ENCODE results near the gene TNFRSF25.
"Not testable (repeated sequence)": the region's sequence is repeated elsewhere in the genome, so short reads cannot be mapped to it uniquely, and the experiment has no call there.

TNFRSF25 gene

DNA sequence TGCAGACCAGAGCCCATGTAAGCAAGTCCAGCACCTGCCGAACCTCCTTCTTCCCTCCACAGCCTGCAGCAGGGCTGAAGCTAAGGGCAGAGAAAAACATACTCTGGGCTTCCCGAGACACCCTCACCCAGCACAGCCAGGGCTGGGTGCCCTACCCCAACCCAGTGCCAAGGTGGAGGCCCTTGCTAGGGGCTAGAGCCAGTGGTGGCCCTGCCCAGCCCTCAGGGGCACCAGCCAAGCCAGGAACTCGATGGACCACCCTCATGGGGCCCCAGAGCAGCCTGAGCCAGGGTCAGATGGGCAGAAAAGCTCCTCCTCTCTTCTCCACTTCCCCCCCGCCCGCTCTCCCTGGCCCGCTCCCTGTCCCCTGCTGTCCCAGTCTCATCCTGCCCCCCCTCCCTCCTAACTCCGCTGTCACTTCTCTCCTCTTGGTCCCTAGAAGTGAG, 15.9 kb downstream of the TNFRSF25 start:
- DNase-seq: no peak

DNA sequence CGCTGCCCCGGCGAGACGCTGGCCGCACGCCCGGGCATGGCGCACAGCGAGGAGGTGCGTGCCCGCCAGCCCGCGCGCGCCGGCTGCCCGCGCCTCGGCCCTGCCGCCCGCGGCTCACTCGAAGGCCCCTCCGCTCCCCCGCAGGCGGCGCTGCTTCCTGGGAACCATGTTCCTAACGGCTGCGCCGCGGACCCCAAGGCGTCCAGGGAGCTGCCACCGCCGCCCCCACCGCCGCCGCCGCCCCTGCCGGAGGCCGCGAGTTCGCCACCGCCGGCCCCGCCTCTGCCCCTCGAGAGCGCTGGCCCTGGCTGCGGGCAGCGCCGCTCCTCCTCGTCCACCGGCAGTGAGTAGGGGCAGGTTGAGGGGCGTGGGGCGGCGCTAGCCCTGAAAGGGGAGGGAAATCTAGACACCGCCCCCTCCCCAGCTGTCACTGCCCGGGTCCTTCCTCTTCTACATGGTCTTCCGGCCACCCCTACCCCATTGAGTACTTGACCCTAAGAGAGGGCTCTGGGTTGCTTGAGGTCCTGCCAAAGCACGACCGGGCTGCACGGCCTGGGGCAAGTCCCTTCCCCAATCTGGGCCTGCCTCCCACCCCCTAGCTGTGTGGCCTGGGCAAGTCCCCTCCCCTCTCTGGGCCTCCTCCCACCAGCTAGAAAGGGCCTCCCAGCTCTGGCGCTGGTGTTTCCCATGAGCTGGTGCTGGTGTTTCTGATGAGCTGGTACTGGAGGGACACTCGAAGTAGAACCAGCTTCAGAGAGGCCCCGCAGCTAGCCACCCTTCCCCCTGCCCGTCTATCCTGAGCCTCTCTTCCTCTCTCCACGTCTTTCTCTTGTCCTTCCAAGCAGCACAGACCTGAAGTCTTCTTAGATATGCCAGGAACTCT, 17.0 kb downstream of the TNFRSF25 start:
- peak; percentile 74 for DNase-seq

DNA sequence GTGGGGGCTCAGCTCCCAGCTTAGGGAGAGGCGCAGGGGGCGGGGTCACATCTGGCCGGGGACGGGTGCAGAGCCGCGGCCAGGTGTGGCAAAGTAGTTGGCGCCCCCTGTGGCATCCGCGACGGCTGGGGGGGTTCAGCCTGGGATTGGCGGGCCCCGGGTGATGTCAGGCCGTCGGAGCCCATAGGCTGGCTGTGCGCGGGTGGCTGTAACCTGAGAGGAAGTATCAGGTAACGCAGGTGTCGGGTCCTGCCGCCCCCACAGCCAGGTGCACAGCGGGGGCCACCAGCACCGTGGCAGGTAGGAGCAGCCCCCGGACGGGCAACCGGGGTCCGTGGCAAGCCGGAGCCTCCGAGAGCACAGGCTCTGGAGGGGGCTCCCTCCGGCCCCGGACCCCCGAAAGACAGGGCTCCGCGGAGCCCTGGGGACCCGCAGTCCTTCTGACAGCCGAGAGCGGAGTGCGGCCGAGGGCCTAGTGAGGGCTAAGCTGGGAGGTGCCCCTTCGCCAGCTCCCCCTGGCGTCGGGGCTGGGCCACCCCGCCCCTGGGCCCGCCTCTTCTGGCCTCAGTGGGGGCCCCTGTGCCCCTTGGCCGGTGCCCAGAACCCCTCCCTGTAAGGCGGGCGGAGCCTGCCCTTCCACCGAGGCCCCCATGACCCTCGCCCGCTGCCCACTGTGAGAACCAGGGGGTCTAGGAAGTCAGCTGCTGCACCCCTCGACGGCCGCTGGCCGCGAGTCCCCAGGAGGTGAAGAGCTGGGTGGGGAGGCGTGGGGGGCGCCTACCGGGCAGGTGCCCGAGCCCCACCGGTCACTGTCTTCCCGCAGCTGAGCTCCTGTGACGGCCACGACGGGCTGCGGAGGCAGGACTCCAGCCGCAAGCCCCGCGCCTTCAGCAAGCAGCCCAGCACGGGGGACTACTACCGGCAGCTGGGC, 17.9 kb downstream of the TNFRSF25 start:
- DNase-seq: peak; percentile 84

DNA sequence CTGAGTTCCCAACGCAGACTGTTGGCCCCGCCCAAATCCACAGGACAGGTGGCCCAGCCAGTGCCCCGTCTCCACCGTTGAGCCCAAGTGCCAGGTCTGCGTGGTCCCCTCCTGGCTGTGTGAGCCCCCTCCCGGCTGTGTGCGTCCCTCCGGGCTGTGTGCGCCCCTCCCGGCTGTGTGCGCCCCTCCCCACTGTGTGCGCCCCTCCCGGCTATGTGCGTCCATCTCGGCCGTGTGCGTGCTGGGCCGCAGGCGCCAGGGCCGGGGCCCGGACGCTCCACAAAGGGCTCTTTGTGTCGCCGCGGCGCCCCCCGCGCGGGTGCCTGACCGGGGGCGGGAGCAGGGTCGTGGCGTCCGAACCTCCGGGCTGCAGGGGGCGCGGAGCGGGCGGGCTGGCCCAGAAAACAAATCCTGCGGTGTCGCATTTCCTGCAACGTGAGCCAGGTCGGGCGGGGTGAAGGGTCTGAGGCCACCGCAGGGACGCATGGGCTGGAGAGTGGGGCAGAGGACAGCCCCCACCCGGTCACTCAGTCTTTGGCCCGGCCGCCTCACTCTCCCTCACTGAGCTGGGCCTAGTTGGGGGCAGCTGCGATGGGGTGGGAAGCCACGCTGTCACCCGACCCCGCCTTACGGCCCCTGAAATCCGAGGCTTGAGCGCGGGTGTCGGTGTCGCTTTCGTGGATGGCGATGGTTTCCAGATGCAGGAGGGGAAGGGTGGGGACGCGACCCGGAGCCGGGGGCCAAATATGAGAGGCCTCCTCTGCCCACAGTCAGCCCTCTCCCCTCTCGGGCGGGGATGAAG, 18.8 kb downstream of the TNFRSF25 start:
- DNase-seq: peak; percentile 60

DNA sequence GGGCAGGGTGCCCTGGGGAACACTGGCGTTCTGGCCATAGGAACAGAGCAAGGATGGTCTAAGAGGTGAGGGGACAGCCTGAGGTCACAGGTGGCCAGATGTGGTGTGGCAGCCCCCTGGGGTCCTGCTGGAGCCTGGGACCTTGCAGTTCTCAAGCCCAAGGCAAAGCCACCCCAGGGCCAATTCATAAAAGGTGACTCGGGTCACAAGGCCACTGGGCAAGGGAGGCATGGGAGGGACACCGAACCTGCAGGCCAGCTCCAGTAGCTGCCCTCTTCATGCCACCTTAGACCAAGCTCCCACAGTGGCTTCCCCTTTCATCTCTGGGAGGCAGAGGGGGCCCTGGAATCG, 19.3 kb downstream of the TNFRSF25 start:
- DNase-seq: no peak

DNA sequence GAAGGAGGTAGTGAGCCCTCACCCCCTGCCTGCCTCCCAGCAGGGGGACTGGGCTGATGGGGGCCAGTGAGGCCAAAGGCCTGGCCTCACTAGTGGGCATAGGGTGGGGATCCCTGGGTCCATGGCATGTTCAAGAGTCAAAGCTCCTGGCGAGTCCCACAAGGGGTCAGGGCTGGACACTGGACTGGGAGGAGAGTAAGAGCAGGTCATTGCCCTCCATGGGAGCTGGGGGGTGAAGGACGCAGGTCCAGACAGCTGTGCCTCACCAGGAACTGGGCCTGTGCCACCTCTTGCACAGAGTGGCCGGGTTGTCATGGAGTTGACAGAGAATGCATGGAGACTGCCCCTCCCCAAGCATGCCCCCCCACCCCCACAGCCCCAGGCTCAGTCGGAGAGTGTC, 20.0 kb downstream of the TNFRSF25 start:
- DNase-seq: not testable (repeated sequence)

DNA sequence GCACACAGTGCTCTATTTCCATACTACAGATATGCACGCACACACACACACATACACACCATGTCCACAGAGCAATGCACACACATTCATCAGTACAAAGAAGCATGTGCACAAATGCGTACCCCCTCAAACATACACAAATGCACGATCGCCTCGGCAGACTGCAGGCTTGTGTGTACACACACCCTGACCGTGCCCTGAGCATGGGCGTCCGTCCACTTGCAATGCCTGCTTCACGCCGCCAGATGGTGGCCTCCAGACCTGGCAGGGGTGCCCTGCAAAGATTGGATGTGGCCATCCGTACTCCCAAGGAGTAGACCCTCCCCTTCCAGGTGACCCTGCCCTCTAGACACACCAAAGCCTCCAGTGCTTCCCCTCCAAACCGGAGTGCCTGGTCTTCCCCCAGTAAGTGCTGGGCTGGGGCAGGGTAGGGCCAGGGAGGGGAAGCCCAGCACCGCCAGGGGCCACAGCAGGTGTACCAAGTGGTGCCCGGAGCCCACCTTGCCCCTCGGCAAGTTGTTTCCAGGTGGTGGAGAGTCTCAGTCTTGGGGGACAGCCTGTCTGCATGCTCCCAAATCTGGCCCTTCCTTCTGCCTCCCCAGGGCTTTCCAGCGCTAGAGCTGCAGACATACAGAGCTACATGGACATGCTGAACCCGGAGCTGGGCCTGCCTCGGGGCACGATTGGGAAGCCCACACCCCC, 20.8 kb downstream of the TNFRSF25 start:
- no peak for DNase-seq

DNA sequence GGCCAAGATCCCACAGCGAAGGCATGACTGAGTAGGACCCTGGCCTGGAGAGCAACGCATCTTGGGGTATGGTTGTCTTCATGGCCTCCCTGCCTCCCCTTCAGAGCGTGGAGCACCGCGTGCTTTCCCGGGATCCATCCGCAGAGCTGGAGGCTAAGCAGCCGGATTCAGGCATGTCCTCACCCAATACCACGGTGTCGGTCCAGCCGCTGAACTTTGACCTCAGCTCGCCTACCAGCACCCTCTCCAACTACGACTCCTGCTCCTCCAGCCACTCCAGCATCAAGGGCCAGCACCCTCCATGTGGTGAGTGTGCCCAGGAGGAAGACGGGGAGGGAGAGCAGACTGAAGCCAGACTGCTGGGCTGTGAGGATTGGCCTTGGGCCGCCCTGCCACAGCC, 21.6 kb downstream of the TNFRSF25 start:
- no peak for DNase-seq

DNA sequence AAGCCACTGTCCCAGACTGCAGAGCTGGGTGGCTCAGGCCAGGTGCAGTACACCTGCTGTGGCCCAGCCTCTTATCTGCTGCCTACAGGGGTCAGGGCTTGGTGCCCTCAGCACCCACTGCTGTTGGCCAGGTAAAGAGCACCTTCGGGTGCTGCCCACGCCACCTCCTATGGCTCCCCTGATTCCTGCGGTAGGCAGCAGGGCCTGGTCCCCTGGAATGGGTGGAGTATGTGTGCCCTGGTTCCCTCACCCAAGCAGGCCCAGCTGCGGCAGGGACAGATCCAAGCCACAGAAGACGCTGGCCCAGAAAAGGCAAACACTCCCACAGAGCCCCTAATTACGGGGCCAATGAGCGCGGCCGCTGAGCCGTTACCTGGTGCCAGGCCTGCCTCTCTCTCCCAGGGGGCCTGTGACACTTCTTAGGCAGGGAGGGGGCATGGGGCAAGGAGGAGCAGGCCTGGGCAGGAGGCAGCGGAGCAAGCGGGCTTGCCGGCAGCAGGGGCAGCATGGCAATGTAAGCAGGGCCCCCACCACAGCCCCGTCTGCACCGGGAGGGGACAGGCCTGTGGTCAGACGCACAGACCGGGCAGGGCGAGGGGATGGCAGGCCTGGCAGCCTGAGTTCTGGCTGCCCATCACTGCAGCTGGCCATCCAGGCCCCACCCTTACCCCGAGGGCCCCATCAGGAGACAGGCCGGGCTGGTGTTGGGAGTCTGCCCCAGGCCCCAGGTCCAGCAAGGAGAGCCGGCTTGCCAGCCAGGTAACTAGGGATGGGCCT, 22.4 kb downstream of the TNFRSF25 start:
- DNase-seq: peak; percentile 66

DNA sequence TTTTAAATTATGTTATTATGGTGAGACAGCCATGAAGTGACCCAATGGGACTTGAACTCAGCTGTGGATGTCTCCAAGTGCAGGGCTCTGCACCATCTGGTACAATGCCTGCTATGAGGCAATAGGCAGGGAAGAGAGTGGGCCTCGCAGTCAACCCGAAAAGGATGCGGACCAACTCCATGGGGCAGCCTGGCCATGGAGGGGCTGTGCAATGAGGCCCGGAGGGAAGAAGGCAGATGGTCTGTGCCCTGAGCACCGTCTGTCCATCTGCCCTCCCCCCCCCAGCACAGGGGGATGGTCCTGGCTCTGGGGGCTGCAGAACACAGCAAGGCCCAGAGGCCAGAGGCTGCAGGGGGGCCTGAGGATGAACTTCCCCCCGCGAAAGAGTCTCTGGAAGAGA, 24.4 kb downstream of the TNFRSF25 start:
- DNase-seq: no peak

DNA sequence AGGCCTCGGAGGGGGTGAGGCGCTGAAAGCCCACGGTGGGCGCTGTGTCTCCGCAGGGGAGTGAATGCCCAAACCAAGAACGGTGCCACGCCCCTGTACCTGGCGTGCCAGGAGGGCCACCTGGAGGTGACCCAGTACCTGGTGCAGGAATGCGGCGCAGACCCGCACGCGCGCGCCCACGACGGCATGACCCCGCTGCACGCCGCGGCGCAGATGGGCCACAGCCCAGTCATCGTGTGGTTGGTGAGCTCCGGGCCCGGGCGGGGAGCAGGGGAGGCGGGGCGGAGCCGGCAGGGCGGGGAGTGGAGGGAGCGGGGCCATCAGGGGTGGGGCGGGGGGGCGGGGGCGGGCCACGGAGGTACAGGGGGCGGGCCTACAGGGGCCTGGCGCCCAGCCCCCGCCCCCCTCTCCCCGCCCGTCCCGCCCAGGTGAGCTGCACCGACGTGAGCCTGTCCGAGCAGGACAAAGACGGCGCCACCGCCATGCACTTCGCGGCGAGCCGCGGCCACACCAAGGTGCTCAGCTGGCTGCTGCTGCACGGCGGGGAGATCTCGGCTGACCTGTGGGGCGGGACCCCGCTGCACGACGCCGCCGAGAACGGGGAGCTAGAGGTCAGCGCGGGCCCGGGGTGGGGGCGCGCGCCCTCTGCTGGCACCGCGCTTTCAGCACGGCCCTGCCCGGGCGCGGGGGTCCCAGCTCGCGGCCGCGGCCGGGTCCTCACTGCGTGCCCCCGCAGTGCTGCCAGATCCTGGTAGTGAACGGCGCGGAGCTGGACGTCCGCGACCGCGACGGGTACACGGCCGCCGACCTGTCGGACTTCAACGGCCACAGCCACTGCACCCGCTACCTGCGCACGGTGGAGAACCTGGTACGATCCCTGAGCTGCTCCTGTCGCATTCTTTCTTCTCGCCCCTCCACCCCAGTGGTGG, 25.5 kb downstream of the TNFRSF25 start:
- peak; percentile 77 for DNase-seq

DNA sequence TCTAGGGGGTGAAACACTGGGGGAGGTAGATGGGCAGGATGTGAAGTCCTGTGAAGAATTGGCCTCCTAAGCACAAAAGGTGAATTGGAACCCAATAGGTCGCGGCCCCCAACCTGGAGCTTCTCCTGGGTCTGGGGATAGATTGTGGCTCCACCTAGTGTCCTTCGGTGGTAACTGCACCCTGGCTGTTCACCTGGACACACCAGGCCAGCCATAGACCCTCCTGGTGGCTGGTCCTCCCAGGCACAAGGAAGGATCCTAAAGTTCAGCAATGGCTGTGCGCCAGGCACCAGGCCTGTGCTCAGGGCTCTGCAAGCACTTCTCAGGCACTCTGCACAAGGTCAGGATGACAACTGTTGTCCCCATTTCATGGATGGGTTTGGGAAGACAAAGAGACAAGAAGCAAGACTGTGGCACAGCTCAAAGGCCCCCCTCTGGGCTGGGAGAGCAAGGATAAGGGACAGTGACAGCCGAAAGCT, 27.9 kb downstream of the TNFRSF25 start:
- peak; percentile 68 for DNase-seq

DNA sequence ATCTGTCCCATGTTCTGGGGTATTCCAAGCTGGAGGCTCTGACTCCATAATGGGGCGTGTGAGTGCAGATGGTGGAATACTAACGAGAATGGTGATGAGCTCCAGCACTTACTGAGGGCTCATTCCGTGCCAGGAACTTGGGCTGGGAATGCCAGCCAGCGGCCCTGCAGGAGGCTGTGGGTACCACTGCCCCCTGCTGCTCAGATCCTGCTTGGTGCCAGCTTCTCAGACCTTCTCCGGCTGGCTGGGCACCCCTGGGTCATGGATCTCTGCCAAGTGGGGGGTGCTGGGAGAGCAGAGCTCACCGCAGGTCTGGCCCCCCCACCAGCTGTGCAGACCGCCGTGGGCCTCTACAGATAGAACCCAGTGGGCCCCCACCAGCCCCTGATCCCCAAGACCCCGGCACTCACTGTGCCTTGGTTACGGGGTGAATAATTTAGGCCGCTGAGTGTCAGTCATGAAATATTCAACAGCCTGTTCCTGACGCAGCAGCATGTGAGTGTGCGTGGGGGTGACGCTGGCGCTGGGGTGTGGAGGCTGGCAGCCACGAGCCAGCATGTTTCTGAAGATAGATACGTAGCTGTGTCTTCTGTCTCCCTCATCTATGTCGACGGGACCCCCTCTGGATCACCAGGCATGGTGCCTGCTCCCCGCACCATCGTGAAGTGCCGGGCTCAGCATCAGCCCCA, 28.8 kb downstream of the TNFRSF25 start:
- DNase-seq: peak; percentile 69

DNA sequence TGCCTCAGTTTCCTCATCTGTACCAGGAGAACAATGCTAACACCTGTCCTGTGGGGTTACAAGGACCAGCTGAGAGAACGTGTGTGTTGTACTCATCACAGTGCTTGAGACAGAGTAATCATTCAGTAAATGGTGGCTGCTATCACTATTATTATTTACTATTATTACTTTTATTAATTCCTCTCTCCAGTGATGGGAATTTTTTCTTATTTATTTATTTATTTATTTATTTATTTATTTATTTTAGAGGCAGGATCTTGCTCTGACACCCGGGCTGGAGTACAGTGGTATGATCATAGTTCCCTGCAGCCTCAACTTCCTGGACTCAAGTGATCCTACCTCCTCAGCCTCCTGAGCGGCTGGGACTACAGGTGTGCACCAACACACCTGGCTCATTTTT, 29.7 kb downstream of the TNFRSF25 start:
- DNase-seq: not testable (repeated sequence)

DNA sequence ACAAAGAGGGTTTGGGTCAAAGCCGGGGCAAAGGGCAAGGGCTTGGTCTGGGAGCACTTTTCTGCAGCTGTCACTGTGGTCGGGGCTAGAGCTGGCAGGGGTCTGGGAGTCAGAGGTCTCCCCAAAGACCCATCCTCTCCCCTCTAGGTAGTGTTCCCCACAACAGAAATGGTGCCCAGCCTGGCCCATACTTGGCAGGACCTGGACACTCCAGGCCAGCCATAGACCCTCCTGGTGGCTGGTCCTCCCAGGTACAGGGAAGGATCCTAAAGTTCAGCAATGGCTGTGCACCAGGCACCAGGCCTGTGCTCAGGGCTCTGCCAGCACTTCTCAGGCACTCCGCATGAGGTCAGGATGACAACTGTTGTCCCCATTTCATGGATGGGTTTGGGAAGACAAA, 30.4 kb downstream of the TNFRSF25 start:
- no peak for DNase-seq

DNA sequence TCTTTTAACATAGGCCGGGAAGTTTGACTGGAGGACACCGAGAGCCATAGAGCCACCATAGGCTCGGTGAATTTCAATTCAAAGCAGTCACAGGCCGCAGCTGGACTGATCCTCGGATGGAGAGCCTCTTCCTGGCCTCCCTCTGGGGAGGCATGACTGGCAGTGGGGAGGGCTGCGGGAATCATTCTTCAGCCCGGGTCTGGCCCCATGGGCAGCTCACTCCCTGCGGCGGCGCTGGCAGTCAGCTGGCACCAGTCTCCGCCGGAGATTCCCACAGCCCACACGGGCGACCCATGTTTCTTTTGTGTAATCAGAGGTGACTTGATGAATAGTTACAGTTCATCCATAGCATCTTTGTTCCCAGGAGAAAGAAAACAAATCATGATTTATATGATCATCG, 30.8 kb downstream of the TNFRSF25 start:
- DNase-seq: peak; percentile 36

DNA sequence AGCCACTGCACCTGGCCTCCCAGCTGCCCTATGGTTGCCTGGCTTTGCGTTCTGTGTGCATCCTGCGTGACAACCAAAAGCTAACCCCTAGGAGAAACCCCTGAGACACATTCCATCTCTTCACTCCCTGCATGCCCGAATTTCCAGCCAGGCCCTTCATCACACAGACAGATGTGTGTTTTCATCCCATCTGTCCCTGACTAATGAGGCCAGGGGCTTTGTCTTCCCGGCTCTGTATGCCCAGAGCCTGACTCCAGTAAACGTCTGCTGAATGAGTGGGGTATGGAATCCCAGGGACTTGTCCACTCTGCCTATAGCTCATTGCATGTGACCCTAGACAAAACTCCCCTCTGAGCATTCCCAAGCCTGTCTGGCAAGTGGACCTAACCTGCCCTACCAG, 31.8 kb downstream of the TNFRSF25 start:
- peak; percentile 8 for DNase-seq

DNA sequence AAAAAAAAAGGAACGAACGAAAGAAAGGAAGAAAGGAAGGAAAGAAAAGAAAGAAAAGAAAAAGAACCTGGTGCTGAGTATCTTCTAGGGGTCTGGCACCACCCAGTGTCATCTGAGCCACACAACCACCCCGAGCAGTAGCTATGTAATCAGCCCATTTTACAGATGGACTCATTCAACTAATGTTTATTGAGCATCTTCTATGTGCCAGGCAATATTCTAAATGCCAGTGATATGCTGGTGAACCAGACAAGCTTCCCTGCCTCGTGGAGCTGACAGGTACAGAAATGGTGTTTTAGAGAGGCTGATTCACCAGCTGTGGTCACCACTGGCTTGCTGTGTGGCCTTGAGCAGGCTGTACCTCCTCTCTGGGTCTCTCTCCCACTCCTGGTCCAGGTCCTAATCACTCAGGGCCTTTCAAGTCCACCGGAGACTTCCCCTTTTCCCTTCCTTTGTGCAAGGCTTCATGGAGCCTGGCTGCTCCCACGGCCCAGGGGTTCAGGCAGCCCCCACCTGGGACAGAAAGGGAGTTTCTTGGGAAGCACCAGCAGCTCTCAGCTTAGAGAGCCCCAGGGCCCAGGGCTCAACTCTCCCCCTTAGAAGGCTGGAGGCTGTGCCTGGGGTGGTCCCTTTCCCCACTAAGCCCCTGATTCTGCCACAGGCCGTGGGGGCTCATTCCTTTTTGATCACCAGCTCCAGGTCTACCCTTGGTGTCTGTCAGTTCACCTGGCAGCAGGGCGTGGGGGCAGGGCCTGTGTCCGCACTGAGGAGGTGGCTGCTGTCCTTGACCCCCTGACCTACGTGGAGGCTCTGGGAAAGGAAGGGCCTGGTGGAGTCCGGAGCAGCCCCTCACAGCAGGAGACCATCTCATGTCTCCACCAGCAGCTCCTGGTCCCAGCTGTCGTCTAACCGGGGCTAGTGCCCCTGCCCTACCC, 34.1 kb downstream of the TNFRSF25 start:
- DNase-seq: not testable (repeated sequence)
